Neutrophil (primary cell): ENCODE data around the gene MSL3.

Experiments used
- H3K27ac ChIP-seq: fragments of 200-600 bp; sonication (generic); 2 replicates; pipeline ENCODE4 v1.5.1; 2016; ENCODE audit warnings: mild to moderate bottlenecking, moderate library complexity
- H3K27me3 ChIP-seq: fragments of 200-600 bp; sonication (generic); 2 replicates; pipeline ENCODE4 v1.6.0; 2016; ENCODE audit warnings: mild to moderate bottlenecking
- H3K36me3 ChIP-seq: fragments of 200-600 bp; sonication (generic); 2 replicates; pipeline ENCODE4 v1.5.1; 2017
- H3K4me1 ChIP-seq, 2 experiments: fragments of 200-600 bp in 1 of 2; sonication (generic) in 1 of 2; 1 replicate in 1 of 2; 2 replicates in 1 of 2; pipeline versions ENCODE4 v1.5.1 to v1.6.1; 2013 to 2016; ENCODE audit warnings: low read depth in 1 of 2, low read length in 1 of 2, mild to moderate bottlenecking in 1 of 2, moderate library complexity in 1 of 2; ENCODE audit not compliant: control insufficient read depth in 1 of 2, insufficient read depth in 1 of 2
- H3K4me3 ChIP-seq, 2 experiments: fragments of 200-600 bp in 1 of 2; sonication (generic) in 1 of 2; 1 replicate in 1 of 2; 2 replicates in 1 of 2; pipeline ENCODE4 v1.5.1; 2013 to 2016; ENCODE audit warnings: low read depth in 1 of 2, low read length in 1 of 2, mild to moderate bottlenecking in 1 of 2, moderate library complexity in 1 of 2
- H3K9me3 ChIP-seq: fragments of 200-600 bp; sonication (generic); 2 replicates; pipeline ENCODE4 v1.5.1; 2016
- TF ChIP-seq, protein P1 (sequence below): fragments of 200-600 bp; sonication (generic); IDR thresholded peaks from 2 replicates; pipeline ENCODE4 v1.5.1; 2016; ENCODE audit warnings: antibody characterized with exemption

The MSL3 gene

DNA sequence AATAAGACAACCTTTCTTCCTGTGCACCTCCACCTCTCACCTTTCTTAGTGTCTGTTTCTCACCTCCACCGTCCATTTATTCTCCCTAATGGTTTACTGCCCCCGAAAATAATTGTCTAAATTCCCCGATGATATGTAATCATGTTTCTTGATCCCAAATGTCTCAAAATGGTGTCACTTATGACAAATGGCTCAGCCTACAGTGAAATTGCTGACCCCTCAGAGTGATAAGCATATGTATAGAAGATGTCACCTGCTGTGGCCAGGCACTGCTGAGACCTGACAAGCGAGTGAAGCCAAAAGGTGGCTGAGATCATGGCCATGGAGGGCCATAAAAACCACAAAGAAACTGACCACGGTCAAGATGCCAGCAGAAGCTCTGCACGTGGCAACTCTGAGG is 35.7 kb downstream of the MSL3 start:
- Histone ChIP-seq H3K36me3 (no peaks in the 10 kb centered on the region), H3K4me3 (no peak overlapping the region), H3K4me1 (no peaks in the 10 kb centered on the region), H3K9me3 (no peaks in the 10 kb centered on the region), H3K27me3 (no peaks in the 10 kb centered on the region), H3K27ac (no peak overlapping the region)
- TF ChIP-seq, protein P1, sequence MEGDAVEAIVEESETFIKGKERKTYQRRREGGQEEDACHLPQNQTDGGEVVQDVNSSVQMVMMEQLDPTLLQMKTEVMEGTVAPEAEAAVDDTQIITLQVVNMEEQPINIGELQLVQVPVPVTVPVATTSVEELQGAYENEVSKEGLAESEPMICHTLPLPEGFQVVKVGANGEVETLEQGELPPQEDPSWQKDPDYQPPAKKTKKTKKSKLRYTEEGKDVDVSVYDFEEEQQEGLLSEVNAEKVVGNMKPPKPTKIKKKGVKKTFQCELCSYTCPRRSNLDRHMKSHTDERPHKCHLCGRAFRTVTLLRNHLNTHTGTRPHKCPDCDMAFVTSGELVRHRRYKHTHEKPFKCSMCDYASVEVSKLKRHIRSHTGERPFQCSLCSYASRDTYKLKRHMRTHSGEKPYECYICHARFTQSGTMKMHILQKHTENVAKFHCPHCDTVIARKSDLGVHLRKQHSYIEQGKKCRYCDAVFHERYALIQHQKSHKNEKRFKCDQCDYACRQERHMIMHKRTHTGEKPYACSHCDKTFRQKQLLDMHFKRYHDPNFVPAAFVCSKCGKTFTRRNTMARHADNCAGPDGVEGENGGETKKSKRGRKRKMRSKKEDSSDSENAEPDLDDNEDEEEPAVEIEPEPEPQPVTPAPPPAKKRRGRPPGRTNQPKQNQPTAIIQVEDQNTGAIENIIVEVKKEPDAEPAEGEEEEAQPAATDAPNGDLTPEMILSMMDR = no peak

DNA sequence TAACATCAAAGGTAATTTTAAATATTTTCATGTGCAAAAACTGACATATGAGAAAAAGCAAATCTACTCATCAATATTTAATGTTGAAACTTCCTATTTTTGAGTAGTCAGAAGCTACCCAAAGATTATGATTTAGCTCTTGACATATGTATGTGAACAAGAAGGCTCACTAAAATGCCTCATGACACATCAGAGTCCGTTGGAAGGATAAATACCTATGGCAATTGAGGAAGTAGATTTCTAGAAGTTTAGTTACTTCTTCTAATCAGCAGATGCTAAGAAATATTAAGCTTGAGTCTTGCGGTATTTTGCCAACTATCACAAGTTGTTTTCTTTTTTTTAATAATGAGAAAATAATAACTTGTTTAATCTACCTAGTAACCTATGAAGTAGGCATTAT is 55.3 kb downstream of the MSL3 start:
- Histone ChIP-seq H3K27me3 (no peaks in the 10 kb centered on the region), H3K9me3 (no peaks in the 10 kb centered on the region), H3K27ac (no peak overlapping the region), H3K4me1 (no peaks in the 10 kb centered on the region), H3K36me3 (no peaks in the 10 kb centered on the region), H3K4me3 (no peak overlapping the region)
- TF ChIP-seq, protein P1 = no peak
